Astrocyte (in vitro differentiated cells and primary cell): ENCODE results near the gene ADGRF3. TPM values are rescaled to one million over a fixed set of nuclear protein-coding genes. Genes with fewer than 3 reads are reported as not detected.

ENCODE experiments used
- DNase-seq: peaks from one replicate; pipeline ENCODE4 v3.0.0-alpha.2; 2010; ENCODE audit warnings: low read depth
- FAIRE-seq: peaks from 2 replicates; lab custom pipeline; 2011; peaks lifted over from hg19 to GRCh38; lab: Jason Lieb, UNC
- H2AFZ ChIP-seq: 2 replicates; pipeline ENCODE4 v1.6.0; 2012; ENCODE audit warnings: low read depth, low read length, inconsistent platforms
- H3K27ac ChIP-seq: 2 replicates; pipeline ENCODE4 v1.5.1; 2011; ENCODE audit warnings: low read depth, low read length, inconsistent platforms
- H3K27me3 ChIP-seq: 2 replicates; pipeline ENCODE4 v1.6.0; 2011; ENCODE audit warnings: low read length, inconsistent platforms; ENCODE audit not compliant: insufficient read depth
- H3K36me3 ChIP-seq: 2 replicates; pipeline ENCODE4 v1.5.1; 2011; ENCODE audit warnings: low read length, inconsistent platforms; ENCODE audit not compliant: insufficient read depth
- H3K4me1 ChIP-seq: 2 replicates; pipeline ENCODE4 v1.5.1; 2011; ENCODE audit warnings: low read length, inconsistent platforms; ENCODE audit not compliant: insufficient read depth
- H3K4me2 ChIP-seq: 2 replicates; pipeline ENCODE4 v1.6.0; 2012; ENCODE audit warnings: low read length, inconsistent platforms
- H3K4me3 ChIP-seq: 2 replicates; pipeline ENCODE4 v1.5.1; 2011; ENCODE audit warnings: low read depth, mild to moderate bottlenecking, low read length, inconsistent platforms; ENCODE audit not compliant: insufficient read depth
- H3K79me2 ChIP-seq: 2 replicates; pipeline ENCODE4 v1.6.0; 2012; ENCODE audit warnings: mild to moderate bottlenecking, low read length, inconsistent platforms; ENCODE audit not compliant: insufficient read depth
- H3K9ac ChIP-seq: 2 replicates; pipeline ENCODE4 v1.6.0; 2012; ENCODE audit warnings: mild to moderate bottlenecking, low read length, inconsistent platforms
- H3K9me3 ChIP-seq: 2 replicates; pipeline ENCODE4 v1.5.1; 2012; ENCODE audit warnings: low read depth, mild to moderate bottlenecking, low read length, inconsistent platforms; ENCODE audit not compliant: insufficient read depth
- H4K20me1 ChIP-seq: 2 replicates; pipeline ENCODE4 v1.6.0; 2012; ENCODE audit warnings: low read length, inconsistent platforms; ENCODE audit not compliant: insufficient read depth
- H3K27ac Mint-ChIP-seq: one replicate; pipeline ENCODE4 v1.8.0; 2021; ENCODE audit warnings: mild to moderate bottlenecking, mixed read lengths; ENCODE audit not compliant: unreplicated experiment
- H3K27me3 Mint-ChIP-seq: one replicate; pipeline ENCODE4 v1.8.0; 2021; ENCODE audit warnings: low read depth, mixed read lengths; ENCODE audit not compliant: unreplicated experiment
- H3K36me3 Mint-ChIP-seq: one replicate; pipeline ENCODE4 v1.8.0; 2021; ENCODE audit warnings: low read depth, mixed read lengths; ENCODE audit not compliant: unreplicated experiment
- H3K4me1 Mint-ChIP-seq: one replicate; pipeline ENCODE4 v1.8.0; 2021; ENCODE audit warnings: low read depth, mixed read lengths; ENCODE audit not compliant: unreplicated experiment
- H3K4me3 Mint-ChIP-seq: one replicate; pipeline ENCODE4 v1.8.0; 2021; ENCODE audit warnings: mild to moderate bottlenecking, moderate library complexity, mixed read lengths; ENCODE audit not compliant: unreplicated experiment
- H3K9me3 Mint-ChIP-seq: one replicate; pipeline ENCODE4 v1.8.0; 2021; ENCODE audit warnings: mild to moderate bottlenecking, mixed read lengths; ENCODE audit not compliant: unreplicated experiment
- CTCF ChIP-seq: IDR thresholded peaks from 2 replicates; pipeline ENCODE4 v1.5.1; 2011; ENCODE audit warnings: low read depth, mild to moderate bottlenecking, inconsistent platforms, low read length, moderate library complexity; ENCODE audit not compliant: insufficient read depth
- EZH2 ChIP-seq: IDR thresholded peaks from 2 replicates; pipeline ENCODE4 v1.6.1; 2012; ENCODE audit warnings: mild to moderate bottlenecking, low read length, inconsistent platforms; ENCODE audit not compliant: insufficient read depth
- total RNA-seq: library from RNA; stranded (reverse); gene quantifications from 2 replicates; pipeline ENCODE4 v1.2.1, GENCODE V29; 2021

ADGRF3 gene
- total RNA-seq, 1 donor from 2014 or later = 0.16 TPM

GRCh38 chr2:26384183-26384582 lies 37.6 kb upstream of the ADGRF3 start:
- TF ChIP-seq CTCF (no peak), EZH2 (no peak)
- H3K4me3 Mint-ChIP-seq = no peak overlapping the region
- FAIRE-seq = no peak
- no peak overlapping the region for H3K4me3 ChIP-seq
- no peak for DNase-seq
- H3K27ac Mint-ChIP-seq = no peak overlapping the region
- H3K36me3 Mint-ChIP-seq = peaks cover 7% of the 10 kb centered on the region
- no peak overlapping the region for H3K4me2 ChIP-seq
- peaks cover 10% of the 10 kb centered on the region for H4K20me1 ChIP-seq
- no peaks in the 10 kb centered on the region for H3K79me2 ChIP-seq
- H3K36me3 ChIP-seq = peaks cover 11% of the 10 kb centered on the region
- no peaks in the 10 kb centered on the region for H3K27me3 ChIP-seq
- H3K27ac ChIP-seq = no peak overlapping the region
- H3K9ac ChIP-seq = no peak overlapping the region
- H3K9me3 ChIP-seq = no peaks in the 10 kb centered on the region
- no peaks in the 10 kb centered on the region for H3K9me3 Mint-ChIP-seq
- H2AFZ ChIP-seq = no peak overlapping the region
- H3K4me1 Mint-ChIP-seq = no peaks in the 10 kb centered on the region
- no peaks in the 10 kb centered on the region for H3K4me1 ChIP-seq
- H3K27me3 Mint-ChIP-seq = no peaks in the 10 kb centered on the region

- Histone ChIP-seq H3K4me2 (no peak overlapping the region), H3K79me2 (no peaks in the 10 kb centered on the region), H3K9ac (no peak overlapping the region), H3K4me3 (no peak overlapping the region), H3K27me3 (no peaks in the 10 kb centered on the region), H3K9me3 (no peaks in the 10 kb centered on the region), H3K4me1 (no peaks in the 10 kb centered on the region), H3K36me3 (peaks cover 7% of the 10 kb centered on the region), H2AFZ (no peak overlapping the region), H3K27ac (no peak overlapping the region), H4K20me1 (peaks cover 17% of the 10 kb centered on the region)
- Mint-ChIP-seq H3K9me3 (no peaks in the 10 kb centered on the region), H3K4me3 (no peak overlapping the region), H3K27me3 (no peaks in the 10 kb centered on the region), H3K4me1 (no peaks in the 10 kb centered on the region), H3K36me3 (peaks cover 10% of the 10 kb centered on the region), H3K27ac (no peak overlapping the region)
- FAIRE-seq = no peak
- TF ChIP-seq EZH2 (no peak), CTCF (no peak)
- DNase-seq = no peak
Measured at GRCh38 chr2:26382564-26382963, 36.0 kb upstream of the ADGRF3 start.

GRCh38 chr2:26380281-26380680 lies 33.7 kb upstream of the ADGRF3 start:
- Histone ChIP-seq H3K4me2 (no peak overlapping the region), H4K20me1 (peaks cover 17% of the 10 kb centered on the region), H3K27ac (no peak overlapping the region), H2AFZ (no peak overlapping the region), H3K9ac (no peak overlapping the region), H3K4me3 (no peak overlapping the region), H3K36me3 (peaks cover 14% of the 10 kb centered on the region), H3K27me3 (no peaks in the 10 kb centered on the region), H3K9me3 (no peaks in the 10 kb centered on the region), H3K4me1 (no peaks in the 10 kb centered on the region), H3K79me2 (no peaks in the 10 kb centered on the region)
- no peak for FAIRE-seq
- Mint-ChIP-seq H3K36me3 (peaks cover 10% of the 10 kb centered on the region), H3K4me3 (no peak overlapping the region), H3K4me1 (no peaks in the 10 kb centered on the region), H3K27ac (no peak overlapping the region), H3K9me3 (no peaks in the 10 kb centered on the region), H3K27me3 (no peaks in the 10 kb centered on the region)
- TF ChIP-seq EZH2 (no peak), CTCF (no peak)
- DNase-seq = no peak
